Calu3 (cell line): ENCODE data around the gene DUSP22. TPM values are rescaled to one million over a fixed set of nuclear protein-coding genes. Genes with fewer than 3 reads are reported as not detected.

ENCODE experiments used
- BruUV-seq: library from RNA; stranded (reverse); fragments of 400-500 nt; replicated peaks from 2 replicates; lab custom pipeline; 2021; lab: Mats Ljungman, UMichigan
- CTCF ChIA-PET: fragments of 300-600 bp; sonication (Branson Sonifier 250); formaldehyde crosslinking; loops from one replicate; lab custom pipeline; 2022; ENCODE audit warnings: antibody characterized with exemption; lab: Charles Lee
- DNase-seq: peaks from one replicate; pipeline ENCODE4 v3.0.0; 2022
- H3K27ac Mint-ChIP-seq: one replicate; pipeline ENCODE4 v1.8.0; 2022; ENCODE audit warnings: mixed read lengths; ENCODE audit not compliant: unreplicated experiment
- H3K27me3 Mint-ChIP-seq: one replicate; pipeline ENCODE4 v1.8.0; 2022; ENCODE audit warnings: mixed read lengths; ENCODE audit not compliant: unreplicated experiment
- H3K36me3 Mint-ChIP-seq: one replicate; pipeline ENCODE4 v1.8.0; 2022; ENCODE audit warnings: mild to moderate bottlenecking, moderate library complexity, mixed read lengths; ENCODE audit not compliant: insufficient read depth, unreplicated experiment
- H3K4me1 Mint-ChIP-seq: one replicate; pipeline ENCODE4 v1.8.0; 2022; ENCODE audit warnings: mild to moderate bottlenecking, low read depth, mixed read lengths; ENCODE audit not compliant: unreplicated experiment
- H3K4me3 Mint-ChIP-seq: one replicate; pipeline ENCODE4 v1.8.0; 2022; ENCODE audit warnings: mild to moderate bottlenecking, low read depth, moderate library complexity, mixed read lengths; ENCODE audit not compliant: unreplicated experiment
- H3K9me3 Mint-ChIP-seq: one replicate; pipeline ENCODE4 v1.8.0; 2022; ENCODE audit warnings: low read depth, mixed read lengths; ENCODE audit not compliant: unreplicated experiment
- intact Hi-C: fragments of 100-400 bp; cut with micrococcal nuclease; formaldehyde crosslinking; loops from one replicate; pipeline ENCODE4 v1.10.0; 2022; ENCODE audit not compliant: unreplicated experiment
- total RNA-seq: library from RNA; stranded (reverse); gene quantifications from 2 replicates; pipeline ENCODE4 v1.2.3, GENCODE V29; 2022
- TF ChIP-seq, protein P1 (sequence below): fragments of 200-600 bp; IDR thresholded peaks from one replicate; pipeline ENCODE4 v1.8.0; 2022; ENCODE audit warnings: antibody characterized with exemption; ENCODE audit not compliant: unreplicated experiment

Gene DUSP22
- total RNA-seq, 1 experiment from 2014 or later, result 14.7 TPM

DNA sequence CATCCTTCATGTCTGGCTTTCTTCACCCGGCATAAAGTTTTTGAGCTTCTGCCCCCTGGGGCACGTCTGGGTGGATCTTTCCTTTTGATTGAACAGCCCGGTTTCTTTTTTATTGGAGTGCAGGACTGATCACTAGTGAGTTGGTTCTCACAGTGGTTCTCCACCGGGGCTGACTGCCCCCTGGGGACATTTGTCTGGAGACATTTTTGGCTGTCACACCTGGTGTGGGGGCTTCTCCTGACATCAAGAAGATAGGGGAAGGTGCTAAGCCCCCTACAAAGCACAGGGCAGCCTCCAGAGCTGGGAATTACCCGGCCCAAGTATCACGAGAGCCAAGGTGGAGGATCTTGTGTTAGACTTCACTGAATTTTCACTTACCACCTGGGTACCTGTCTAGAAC is 73.5 kb downstream of the DUSP22 start:
- peaks cover 30% of the 10 kb centered on the region for H3K27me3 Mint-ChIP-seq
- CTCF ChIA-PET, result no interaction called here
- no TSS peak for BruUV-seq
- no peaks in the 10 kb centered on the region for H3K4me1 Mint-ChIP-seq
- H3K4me3 Mint-ChIP-seq, result no peak overlapping the region
- H3K27ac Mint-ChIP-seq, result no peak overlapping the region
- peaks cover 13% of the 10 kb centered on the region for H3K9me3 Mint-ChIP-seq
- TF ChIP-seq, protein P1, sequence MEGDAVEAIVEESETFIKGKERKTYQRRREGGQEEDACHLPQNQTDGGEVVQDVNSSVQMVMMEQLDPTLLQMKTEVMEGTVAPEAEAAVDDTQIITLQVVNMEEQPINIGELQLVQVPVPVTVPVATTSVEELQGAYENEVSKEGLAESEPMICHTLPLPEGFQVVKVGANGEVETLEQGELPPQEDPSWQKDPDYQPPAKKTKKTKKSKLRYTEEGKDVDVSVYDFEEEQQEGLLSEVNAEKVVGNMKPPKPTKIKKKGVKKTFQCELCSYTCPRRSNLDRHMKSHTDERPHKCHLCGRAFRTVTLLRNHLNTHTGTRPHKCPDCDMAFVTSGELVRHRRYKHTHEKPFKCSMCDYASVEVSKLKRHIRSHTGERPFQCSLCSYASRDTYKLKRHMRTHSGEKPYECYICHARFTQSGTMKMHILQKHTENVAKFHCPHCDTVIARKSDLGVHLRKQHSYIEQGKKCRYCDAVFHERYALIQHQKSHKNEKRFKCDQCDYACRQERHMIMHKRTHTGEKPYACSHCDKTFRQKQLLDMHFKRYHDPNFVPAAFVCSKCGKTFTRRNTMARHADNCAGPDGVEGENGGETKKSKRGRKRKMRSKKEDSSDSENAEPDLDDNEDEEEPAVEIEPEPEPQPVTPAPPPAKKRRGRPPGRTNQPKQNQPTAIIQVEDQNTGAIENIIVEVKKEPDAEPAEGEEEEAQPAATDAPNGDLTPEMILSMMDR, result no peak
- intact Hi-C loops, result no loop called here
- H3K36me3 Mint-ChIP-seq, result peaks cover 5% of the 10 kb centered on the region
- no peak for DNase-seq

GRCh38 chr6:366389-367297 is 74.4 kb downstream of the DUSP22 start:
- intact Hi-C loops, result no loop called here
- H3K36me3 Mint-ChIP-seq, result peaks cover 5% of the 10 kb centered on the region
- no peak for DNase-seq
- H3K4me3 Mint-ChIP-seq, result no peak overlapping the region
- H3K27me3 Mint-ChIP-seq, result peaks cover 37% of the 10 kb centered on the region
- BruUV-seq, result no TSS peak
- TF ChIP-seq, protein P1, result no peak
- H3K9me3 Mint-ChIP-seq, result peaks cover 14% of the 10 kb centered on the region
- H3K27ac Mint-ChIP-seq, result no peak overlapping the region
- no peaks in the 10 kb centered on the region for H3K4me1 Mint-ChIP-seq
- CTCF ChIA-PET, result no interaction called here

DNA sequence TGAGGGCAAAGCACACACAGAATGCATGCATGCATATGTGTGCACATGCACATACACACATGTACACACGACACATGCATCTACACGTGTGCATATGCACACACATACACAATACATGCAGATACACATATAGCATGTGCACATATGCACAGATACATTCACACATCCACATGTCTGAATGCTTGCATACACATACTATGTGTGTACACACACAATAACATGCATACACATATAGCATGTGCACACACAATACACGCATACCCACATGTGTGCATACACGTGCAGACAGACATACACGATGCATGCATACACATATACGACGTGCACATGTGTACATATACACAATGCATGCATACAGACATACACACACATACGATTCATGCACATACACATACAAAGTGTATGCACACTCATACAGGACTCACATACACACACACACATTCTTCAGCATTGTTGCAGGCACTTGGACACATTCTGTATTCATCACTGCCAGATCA is 75.1 kb downstream of the DUSP22 start:
- no peak for DNase-seq
- H3K27me3 Mint-ChIP-seq, result peaks cover 44% of the 10 kb centered on the region
- H3K27ac Mint-ChIP-seq, result no peak overlapping the region
- intact Hi-C loops, result no loop called here
- CTCF ChIA-PET, result no interaction called here
- H3K36me3 Mint-ChIP-seq, result peaks cover 4% of the 10 kb centered on the region
- H3K9me3 Mint-ChIP-seq, result peaks cover 14% of the 10 kb centered on the region
- H3K4me1 Mint-ChIP-seq, result no peaks in the 10 kb centered on the region
- H3K4me3 Mint-ChIP-seq, result no peak overlapping the region
- no TSS peak for BruUV-seq
- TF ChIP-seq, protein P1, result no peak

- intact Hi-C loops, result no loop called here
- Mint-ChIP-seq H3K4me1 (no peaks in the 10 kb centered on the region), H3K27me3 (peaks cover 51% of the 10 kb centered on the region), H3K4me3 (no peak overlapping the region), H3K36me3 (no peaks in the 10 kb centered on the region), H3K27ac (no peak overlapping the region), H3K9me3 (peaks cover 11% of the 10 kb centered on the region)
- DNase-seq, result no peak
- TF ChIP-seq, protein P1, result no peak
- CTCF ChIA-PET, result no interaction called here
- BruUV-seq, result no TSS peak
These were observed 75.8 kb downstream of the DUSP22 start for GRCh38 chr6:367891-368630.
